HG03103 (cell line): ENCODE measurements around the gene SFT2D1.
"Not testable (repeated sequence)": the region's sequence is repeated elsewhere in the genome, so short reads cannot be mapped to it uniquely, and the experiment has no call there.

Source experiments
- ATAC-seq: cut with Tn5 transposase; IDR thresholded peaks from one replicate; pipeline ENCODE4 v1.9.1; 2021; ENCODE audit warnings: low read depth; ENCODE audit not compliant: unreplicated experiment

The SFT2D1 gene

GRCh38 chr6:166342349-166343149, at the start of gene SFT2D1:
SFT2D1 (minus strand) TSS chr6:166342545; CDS start chr6:166342481, 64 bp downstream.
- ATAC-seq, result peak; percentile 88

- no peak for ATAC-seq
Observed at GRCh38 chr6:166389119-166389518, 46.8 kb upstream of the SFT2D1 start.

GRCh38 chr6:166388290-166389004, 46.1 kb upstream of the SFT2D1 start:
- ATAC-seq, result no peak

GRCh38 chr6:166387642-166388289, 45.4 kb upstream of the SFT2D1 start:
- ATAC-seq, result no peak

GRCh38 chr6:166387098-166387497, 44.8 kb upstream of the SFT2D1 start:
- not testable (repeated sequence) for ATAC-seq

GRCh38 chr6:166386111-166386510, 43.8 kb upstream of the SFT2D1 start:
- no peak for ATAC-seq

- ATAC-seq, result peak; percentile 3
Observed at GRCh38 chr6:166383802-166384363, 41.5 kb upstream of the SFT2D1 start.

GRCh38 chr6:166382933-166383801, 40.8 kb upstream of the SFT2D1 start, which contains the start of gene MPC1:
MPC1 (minus strand) TSS chr6:166382940; CDS start chr6:166382876, 64 bp downstream.
- peak; percentile 82 for ATAC-seq

- peak; percentile 1 for ATAC-seq
Observed at GRCh38 chr6:166382500-166382932, 40.2 kb upstream of the SFT2D1 start.

GRCh38 chr6:166381733-166382499, 39.6 kb upstream of the SFT2D1 start:
- peak; percentile 43 for ATAC-seq

- ATAC-seq, result no peak
Observed at GRCh38 chr6:166381381-166381732, 39.0 kb upstream of the SFT2D1 start.

- no peak for ATAC-seq
Observed at GRCh38 chr6:166379800-166380199, 37.5 kb upstream of the SFT2D1 start.

GRCh38 chr6:166379103-166379586, 36.8 kb upstream of the SFT2D1 start:
- ATAC-seq, result no peak

GRCh38 chr6:166377721-166378120, 35.4 kb upstream of the SFT2D1 start:
- ATAC-seq, result no peak

- no peak for ATAC-seq
Observed at GRCh38 chr6:166375013-166375412, 32.7 kb upstream of the SFT2D1 start.

GRCh38 chr6:166370489-166370888, 28.1 kb upstream of the SFT2D1 start:
- ATAC-seq, result no peak

- ATAC-seq, result no peak
Observed at GRCh38 chr6:166369782-166370181, 27.4 kb upstream of the SFT2D1 start.

GRCh38 chr6:166366921-166367320, 24.6 kb upstream of the SFT2D1 start:
- ATAC-seq, result no peak

- no peak for ATAC-seq
Observed at GRCh38 chr6:166365806-166366205, 23.5 kb upstream of the SFT2D1 start.
